CMK (cell line): ENCODE measurements around the gene TPST2.
"Not testable (repeated sequence)": the region's sequence is repeated elsewhere in the genome, so short reads cannot be mapped to it uniquely, and the experiment has no call there.

Source experiments
- DNase-seq: peaks from one replicate; pipeline ENCODE4 v3.0.0-alpha.2; 2010; ENCODE audit warnings: low read depth

Gene TPST2

DNA sequence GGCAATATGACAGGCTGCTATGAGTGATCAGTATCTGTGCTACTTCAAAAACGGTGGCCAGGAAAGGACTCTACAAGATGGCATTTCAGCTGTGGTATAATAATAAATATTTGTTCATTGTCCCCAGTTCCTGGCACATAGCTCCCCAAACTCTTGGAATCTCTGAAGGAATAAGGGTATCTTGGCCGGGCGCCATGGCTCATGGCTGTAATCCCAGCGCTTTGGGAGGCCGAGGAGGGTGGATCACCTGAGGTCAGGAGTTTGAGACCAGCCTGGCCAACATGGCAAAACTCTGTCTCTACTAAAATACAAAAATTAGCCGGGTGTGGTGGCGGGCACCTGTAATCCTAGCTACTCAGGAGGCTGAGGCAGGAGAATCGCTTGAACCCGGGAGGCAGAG, 61.4 kb downstream of the TPST2 start:
- DNase-seq: not testable (repeated sequence)

DNA sequence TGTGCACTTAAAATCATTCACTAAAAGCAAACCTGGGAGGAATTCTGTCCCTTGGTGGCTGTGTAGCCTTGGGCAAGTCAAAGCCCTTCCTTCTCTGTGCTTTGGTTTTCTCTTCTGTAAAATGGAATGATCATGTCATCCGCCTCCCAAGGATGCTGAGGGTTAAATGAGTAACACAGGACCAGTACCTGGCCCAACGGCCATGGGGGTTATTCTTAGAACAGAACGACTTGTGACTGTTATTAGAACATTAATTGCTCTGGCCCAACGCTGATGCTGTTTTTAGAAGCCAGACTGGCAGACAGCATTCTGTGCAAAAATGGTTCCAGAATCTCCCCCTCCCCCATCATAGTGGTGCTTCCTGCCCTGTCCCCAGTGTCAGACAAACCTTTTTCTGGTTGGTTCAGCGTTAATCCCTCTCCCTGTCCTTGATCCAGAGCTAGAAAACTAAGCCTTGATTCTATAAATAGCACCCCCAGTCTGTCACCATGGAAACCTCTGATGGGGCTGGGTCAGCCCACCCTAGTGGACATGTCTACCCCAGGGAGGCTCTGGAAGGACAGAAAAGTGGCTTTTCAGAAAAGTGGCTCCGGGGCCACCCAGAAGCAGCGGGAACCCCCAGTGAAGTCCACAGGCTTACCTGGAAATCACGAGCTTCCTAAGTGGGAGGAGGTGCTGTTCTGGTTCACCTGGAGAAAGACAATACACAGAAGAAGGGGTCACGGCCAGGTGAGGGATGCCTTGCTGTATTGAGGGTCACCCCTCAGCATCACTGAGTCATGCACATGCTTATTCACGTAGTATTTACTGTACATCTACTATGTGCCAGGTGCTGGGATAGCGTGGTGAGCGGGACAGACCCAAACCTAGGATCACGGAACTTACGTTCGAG, 62.1 kb downstream of the TPST2 start:
- no peak for DNase-seq

DNA sequence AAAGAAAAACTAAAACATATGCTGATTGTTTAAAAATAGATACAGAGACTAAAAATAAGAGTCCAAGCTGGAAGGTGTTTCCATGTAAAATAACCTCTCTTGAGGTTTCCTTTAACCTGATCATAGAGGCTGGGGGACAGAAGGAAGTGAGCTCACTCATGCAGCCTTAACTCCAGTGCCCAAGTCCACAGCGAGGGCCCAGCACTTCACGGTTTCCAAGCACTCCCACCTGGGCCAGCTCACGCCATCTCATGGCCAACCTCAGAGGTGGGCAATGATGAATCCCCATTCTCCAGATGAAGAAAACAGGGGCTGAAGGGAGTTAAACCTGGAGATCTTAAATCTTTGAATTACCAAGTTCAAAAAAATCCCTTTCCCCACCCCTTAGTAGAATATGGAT, 62.8 kb downstream of the TPST2 start:
- DNase-seq: no peak

DNA sequence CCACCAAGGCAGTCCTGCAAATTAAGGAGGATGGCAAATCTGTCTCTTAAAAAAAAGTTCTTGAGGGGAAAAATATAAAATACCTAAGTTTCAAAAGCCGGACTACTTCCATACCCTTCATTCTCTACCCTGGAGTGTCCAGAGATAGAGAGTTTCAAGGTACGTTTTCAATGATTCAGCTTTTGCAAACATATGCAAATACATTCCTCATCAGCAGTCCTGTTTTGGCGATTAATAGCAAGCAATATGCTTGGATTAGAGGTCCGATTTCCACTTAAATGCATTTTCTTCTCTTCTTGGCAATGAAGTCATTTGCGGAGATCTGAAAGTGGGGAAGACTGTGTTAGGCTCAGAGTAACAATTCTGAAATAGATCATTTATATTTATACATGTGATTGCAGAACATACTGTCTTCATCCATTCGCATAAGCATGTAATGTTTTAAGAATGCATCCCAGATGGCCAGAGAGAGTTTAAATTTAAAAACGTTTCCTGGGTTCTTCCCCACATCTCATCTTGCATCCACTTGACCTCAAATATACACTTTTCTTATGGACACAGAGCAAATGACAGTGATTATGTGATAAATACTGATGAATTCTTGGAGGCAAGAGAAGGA, 63.9 kb downstream of the TPST2 start:
- no peak for DNase-seq

DNA sequence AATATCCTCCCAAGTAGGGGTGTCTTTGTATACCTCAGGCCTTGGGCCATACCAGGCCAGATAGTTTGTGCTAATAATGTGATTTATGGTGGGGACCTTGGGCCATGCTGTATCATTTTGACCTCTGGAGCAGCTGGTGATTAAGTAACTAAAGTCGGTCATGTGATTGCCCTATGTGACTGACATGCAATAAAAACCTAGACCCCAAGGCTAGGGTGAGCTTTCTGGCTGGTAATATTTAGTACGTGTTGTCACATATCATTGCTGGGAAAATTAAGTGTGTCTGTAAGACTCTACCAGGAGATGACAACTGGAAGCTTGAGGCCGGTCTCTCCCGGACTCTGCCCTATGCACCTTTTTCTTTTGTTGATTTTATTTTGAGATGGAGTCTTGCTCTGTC, 65.1 kb downstream of the TPST2 start:
- DNase-seq: no peak

DNA sequence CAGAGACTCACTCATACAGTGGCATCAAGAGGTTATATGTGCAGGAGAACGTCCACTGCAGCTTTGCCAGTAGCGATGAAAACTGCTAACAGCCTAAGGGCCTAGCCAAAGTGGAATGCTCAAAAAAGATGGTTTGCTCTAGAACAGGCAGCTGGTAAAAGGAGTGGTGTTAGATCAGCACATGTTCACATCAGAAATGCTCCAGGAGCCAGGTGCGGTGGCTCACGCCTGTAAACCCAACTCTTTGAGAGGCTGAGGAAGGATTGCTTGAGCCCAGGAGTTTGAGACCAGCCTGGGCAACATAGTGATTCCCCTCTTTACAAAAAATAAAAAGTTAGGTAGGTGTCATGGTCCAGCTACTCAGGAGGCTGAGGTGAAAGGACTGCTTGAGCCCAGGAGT, 67.3 kb downstream of the TPST2 start:
- no peak for DNase-seq

DNA sequence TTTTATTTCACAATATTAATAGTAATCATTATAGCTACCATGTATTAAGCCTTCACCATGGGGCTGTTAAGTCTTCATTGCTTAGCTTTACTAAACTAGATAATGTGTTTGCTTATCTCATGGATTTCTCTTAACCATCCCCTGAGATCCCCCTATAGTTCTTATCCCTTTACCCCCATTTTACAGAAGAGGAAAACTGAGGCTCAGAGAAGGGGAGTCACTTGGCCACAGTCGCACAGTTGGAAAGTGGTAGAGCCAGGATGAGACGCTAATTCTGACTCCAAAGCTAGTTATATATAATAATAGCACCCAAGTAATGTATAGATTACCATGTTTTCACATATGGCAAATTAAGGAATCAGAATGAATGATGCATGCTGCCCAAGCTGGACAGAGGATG, 67.9 kb downstream of the TPST2 start:
- DNase-seq: no peak

DNA sequence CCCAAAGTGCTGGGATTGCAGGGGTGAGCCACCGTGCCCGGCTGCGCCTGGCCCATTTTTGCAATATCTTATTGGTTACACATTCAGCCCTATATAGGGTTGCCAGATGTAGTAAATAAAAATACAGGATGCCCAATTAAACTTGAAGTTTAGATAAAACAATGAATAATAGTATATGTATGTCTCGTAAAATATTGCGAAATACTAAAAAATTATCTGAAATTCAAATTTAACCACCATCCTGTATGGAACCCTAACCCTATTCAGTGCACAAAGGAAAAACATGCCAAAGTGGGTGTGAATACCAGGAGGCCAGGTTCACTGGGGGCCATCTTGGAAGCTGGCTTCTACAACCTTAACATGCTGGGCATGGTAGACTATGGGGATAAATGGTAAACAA, 72.5 kb downstream of the TPST2 start:
- DNase-seq: no peak

DNA sequence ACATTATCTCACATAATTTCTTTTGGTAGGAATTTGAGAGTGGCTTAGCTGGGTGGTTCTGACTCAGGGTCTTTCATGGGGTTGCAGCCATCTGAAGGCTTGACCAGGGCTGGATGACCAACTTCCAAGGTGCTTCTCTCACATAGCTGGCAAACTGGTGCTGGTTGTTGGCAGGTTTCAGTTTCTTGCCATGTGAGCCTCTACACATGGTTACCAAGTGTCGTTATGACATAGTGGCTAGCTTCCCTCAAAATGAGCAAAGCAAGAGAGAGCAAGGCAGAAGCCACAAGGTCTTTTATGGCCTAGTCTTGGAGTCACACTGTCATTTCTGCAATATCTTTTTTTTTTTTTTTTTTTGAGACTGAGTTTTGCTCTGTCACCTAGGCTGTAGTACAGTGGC, 73.4 kb downstream of the TPST2 start:
- DNase-seq: no peak

DNA sequence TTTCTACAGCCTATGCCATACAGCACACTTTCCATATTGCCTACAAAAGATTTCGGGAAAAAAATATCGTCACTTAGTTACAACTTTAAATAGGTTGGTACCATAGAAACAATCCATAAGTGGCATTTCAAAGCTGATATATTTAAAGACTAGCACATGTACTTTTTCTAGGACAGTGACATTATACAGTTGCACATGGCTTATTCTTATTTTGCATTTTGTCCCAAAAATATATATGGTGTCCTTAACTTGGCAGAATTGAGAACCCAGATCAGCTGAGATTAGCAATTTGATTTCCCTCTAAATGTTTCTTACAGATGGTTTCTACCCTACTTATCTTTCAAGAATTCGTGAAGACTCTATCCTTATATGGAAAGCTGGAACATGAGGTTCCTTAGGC, 74.0 kb downstream of the TPST2 start:
- no peak for DNase-seq

DNA sequence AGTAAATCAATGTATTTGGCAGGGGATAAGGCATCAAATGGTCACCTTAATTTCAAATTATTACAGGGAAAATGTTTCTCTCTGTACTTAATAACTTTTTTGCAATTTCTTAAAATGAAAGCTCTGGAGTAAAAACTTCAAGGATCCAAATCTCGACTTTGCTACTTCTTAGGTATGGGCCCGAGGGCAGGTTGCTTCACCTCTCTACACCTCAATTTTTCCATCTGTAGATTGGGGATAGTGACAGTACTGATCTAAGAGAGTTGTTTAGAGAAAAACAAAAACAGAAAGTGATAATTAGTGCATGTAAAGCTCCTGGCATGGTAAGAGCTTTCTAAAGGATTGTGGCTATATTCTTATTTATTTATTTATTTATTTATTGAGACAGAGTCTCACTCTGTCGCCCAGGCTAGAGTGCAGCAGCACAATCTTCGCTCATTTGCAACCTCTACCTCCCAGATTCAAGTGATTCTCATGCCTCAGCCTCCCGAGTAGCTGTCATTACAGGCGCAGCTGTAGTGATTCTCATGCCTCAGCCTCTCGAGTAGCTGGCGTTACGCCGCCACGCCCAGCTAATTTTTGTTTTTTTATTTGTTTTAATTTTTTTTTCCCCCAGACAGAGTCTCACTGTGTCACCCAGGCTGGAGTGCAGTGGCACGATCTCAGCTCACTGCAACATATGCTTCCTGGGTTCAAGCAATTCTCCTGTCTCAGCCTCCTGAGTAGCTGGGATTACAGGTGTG, 75.3 kb downstream of the TPST2 start:
- DNase-seq: no peak

DNA sequence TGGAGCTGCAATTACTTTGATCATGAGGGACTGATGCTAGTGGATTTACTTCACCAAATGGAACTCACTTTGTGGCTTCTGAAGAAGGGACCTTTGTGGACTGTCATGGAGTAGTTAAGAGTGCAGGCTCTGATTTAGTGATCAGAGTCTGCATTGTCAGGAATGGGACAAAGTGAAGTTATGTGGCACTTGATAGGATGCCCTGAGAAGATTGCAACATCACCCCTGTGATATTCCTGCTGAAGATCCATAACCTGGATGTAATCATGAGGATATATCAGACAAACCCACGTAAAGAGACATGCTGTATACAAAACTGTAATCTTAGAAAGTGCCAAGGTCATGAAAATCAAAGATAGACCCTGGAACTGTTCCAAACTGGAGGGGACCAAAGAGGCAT, 76.1 kb downstream of the TPST2 start:
- DNase-seq: no peak

DNA sequence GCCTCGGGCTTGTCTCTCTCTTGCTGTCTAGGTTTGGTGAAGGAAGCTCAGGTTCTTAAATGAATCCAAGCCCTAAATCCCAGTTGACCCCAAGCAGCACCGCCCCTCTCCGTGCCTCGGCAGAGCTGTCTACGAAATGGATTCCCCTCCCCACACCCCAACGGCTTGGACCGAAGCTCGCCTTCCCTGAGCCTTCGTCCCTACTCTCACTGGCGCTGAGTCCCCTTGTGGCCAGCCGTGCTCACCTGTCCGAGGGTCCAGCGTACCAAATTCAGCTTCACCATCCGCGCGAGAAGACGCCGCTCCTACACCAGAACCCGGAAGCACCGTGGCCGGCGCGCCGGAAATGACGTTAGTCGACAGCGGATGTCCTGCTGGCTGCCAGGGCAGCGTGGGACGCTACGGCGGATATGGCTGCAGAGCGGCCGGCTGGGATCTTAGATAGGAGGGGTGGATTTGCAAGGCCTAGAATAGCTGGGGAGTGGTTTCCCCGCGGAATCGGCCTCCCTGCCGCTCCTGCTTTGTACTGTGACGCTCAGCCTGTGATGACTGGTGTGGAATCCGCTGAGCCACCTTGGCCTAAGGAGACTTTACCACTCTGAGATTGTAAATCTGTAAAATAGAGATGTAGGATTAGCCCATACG, 77.7 kb downstream of the TPST2 start, which contains the start of gene TFIP11:
TFIP11 (minus strand) TSS at position 325 of the 645 bp plus-strand sequence. CDS start 2,201 bp downstream, outside the sequence.
- DNase-seq: peak; percentile 65

DNA sequence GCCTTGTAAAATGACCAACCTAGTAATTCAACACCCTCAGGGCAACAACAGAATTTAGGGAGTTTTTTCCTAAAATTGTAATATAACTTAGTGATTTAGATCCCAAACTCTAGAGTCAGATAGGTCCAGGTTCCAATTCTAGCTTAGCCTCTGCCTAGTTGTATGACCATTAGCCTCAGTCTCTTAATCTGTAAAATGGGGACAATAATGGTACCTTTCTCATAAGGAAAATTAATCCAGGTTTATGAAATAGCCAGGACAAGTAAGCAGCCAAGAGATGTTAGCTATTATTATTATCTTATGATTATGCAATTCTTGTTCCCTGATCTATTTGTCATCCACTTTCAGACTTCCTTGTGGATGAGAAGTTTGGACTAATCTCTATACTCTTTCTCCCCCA, 81.8 kb downstream of the TPST2 start:
- no peak for DNase-seq

DNA sequence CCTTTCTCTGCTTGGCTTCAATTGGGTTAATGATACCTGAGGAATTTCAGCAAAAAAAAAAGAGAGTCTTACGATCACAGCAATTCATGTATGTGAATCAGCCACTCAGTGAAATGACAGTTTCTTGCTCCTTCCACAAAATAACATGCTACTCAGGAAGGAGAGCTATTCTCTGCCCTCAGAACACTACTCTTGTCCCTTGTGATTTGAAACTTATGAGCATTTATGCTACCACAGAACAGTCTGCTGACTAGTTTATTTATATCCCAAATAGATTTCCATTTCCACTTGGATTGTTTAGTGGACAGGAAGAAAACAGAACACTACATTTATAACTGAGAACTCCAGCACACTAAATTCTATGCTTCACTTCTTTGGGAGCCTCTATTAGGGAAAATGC, 86.2 kb downstream of the TPST2 start:
- DNase-seq: no peak

DNA sequence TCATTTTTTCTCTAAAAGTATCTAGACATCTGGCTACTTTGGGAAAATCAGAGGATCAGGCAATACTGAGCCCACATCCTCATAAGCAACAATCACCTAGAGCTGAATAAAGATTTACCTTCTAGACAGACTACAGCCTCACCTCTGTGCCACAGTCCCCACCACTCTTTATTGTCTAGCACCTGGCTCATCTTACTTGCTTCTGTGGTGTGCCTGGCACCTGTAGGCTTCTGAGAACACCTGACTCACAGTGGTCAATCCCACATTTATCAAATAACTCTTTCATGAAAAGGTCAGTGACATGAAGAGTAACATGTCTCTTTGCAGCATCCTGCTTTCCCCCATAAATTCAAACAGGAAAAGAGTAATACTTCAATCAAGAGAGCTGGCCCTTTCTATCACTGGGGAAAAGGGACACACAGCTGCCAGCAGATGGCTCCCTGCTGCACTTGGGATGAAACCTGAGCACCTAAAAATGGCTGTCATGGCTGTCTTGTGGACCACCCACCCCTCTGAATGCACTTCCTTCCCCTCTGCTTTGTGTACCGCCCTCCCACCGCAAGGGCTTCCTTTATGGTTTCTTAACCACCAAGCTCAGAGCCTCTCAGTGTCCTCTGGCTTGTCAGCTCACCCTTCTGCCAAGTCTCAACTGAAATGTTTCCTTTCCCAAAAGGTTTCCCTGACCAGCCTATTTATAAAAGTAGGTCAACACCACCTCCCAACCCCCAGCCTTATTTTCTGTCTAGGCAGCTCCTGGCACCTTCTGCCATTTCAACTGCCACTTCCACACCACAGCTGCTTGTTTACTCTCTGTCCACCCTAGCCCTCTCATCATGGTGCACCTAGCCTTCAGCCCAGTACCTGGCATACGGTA, 87.0 kb downstream of the TPST2 start:
- DNase-seq: peak; percentile 90

DNA sequence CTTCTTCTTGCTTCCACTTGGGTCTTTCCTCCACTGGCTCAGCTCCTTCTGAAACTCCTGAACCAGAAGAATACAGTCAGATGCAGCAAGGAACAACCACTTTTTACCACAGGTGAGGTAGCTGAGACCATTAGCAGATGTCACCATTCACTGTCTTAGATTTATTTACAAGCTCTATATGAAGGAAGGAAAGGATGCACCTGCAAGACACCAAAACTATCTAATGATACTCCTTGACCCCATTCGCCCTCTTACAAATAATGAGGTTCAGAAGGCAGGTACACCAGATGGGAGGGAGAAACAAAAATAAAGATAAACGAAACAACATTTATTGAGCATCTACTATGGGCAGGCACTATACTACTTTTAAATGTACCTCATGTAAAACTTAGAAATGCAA, 87.9 kb downstream of the TPST2 start:
- DNase-seq: no peak

DNA sequence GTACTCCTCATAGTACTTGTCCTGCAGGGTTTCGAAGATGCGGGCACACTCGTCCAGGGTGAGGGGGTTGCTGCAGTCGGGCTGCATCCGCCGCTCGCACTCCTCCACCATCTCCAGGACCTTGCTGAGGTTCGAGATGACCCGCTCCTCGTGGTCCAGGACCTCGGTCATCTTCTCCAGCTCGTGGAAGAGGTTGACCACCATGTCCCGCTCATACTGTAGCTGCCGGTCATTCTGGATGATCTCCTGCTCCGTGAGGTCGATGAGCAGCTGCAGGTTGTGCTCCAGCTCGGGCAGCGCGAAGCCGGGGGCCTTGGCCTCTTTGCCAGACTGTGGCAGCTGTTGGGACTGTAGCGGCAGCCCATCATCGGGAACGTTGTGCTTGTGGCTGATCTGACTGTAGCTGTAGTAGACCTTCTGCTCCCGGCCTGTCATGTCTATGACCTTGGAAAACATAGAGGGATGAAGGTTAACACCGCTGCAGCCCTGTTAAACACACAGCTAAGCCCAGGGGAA, 90.7 kb downstream of the TPST2 start:
- no peak for DNase-seq

DNA sequence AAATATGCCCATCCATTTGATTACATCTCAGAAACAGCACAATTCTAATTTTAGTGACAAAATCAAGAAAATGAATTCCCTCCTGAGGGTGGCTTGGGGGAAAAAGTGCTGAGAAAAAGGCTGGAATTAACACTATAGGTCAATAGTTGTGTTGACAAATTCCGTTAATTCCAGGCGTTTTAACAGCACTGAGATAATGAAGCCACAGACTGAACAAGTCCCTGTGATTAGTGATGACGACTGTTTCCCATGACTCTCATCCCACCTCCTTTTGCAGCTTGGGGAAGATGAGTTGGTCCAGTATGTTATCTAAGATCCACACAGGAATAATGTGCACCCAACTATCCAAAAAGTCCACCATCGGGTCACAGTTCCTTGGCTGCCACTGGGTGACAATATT, 93.5 kb downstream of the TPST2 start:
- no peak for DNase-seq

DNA sequence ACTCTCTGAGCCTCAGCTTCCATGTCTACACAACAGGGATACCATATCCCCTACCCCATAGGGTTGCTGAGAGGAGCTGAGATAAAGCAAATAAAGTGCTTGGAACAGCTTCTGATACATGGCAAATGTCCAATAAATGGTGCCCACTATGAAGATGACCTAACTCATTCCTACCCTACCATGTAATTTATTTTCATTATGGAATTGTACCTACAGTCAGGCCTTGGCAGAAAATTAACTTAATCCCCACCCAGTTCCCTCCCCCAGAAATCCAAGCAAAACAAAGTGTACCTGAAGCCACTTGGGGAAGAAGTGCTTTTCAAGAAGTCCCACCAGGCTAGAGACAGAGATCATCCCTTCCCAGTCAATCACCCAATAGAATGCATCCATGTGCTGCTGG, 95.4 kb downstream of the TPST2 start:
- DNase-seq: no peak

DNA sequence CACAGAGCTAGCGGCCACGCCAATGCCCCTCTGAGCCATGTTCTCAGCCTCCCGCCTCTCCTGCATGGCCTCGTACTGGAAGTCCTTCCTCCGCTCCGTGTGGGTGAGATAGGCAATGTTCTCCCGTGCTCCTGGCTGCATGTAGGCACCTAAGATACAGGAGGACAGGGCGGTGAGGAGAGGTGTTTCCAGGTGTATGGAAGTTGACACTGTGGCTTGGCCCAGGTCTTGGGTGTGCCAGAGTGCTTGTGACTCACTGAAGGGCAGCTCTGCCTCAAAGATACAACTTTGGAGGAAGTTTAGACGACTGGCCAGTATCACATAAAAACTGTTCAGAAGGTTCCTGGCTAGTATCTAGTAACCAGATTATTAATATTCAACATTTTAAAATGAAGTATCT, 97.7 kb downstream of the TPST2 start:
- DNase-seq: no peak
